GM06990 (cell line): ENCODE results near the gene CNKSR2.

Experiments used
- DNase-seq: peaks from one replicate; pipeline ENCODE4 v3.0.0-alpha.2; 2011; ENCODE audit not compliant: insufficient read length; ENCODE audit errors: extremely low read depth
- H3K27me3 ChIP-seq: replicated peaks from 2 replicates; pipeline ENCODE4 v1.6.0; 2011; ENCODE audit warnings: low read length; ENCODE audit not compliant: control insufficient read depth, insufficient read depth
- H3K36me3 ChIP-seq: 2 replicates; pipeline ENCODE4 v1.5.1; 2011; ENCODE audit warnings: low read length; ENCODE audit not compliant: control insufficient read depth, insufficient read depth
- H3K4me3 ChIP-seq: replicated peaks from 2 replicates; pipeline ENCODE4 v1.5.1; 2011; ENCODE audit warnings: low read depth, mild to moderate bottlenecking, control low read depth, low read length
- CTCF ChIP-seq: IDR thresholded peaks from 2 replicates; pipeline ENCODE4 v1.5.1; 2011; ENCODE audit warnings: low read length, control low read depth, mild to moderate bottlenecking, inconsistent platforms; ENCODE audit not compliant: insufficient read depth, poor library complexity, severe bottlenecking

Gene CNKSR2

GRCh38 chrX:21374163-21374993, at the start of gene CNKSR2:
Gene CNKSR2 (plus strand): TSS chrX:21374418. CDS start chrX:21374898, 480 bp downstream.
- Histone ChIP-seq H3K36me3 (no peaks in the 10 kb centered on the region), H3K4me3 (peak within 1 kb of the TSS; percentile 53), H3K27me3 (no peaks in the 10 kb centered on the region)
- TF ChIP-seq CTCF: no peak
- peak; percentile 18 for DNase-seq

GRCh38 chrX:21354725-21355124, 19.5 kb upstream of the CNKSR2 start:
- peak; percentile 11 for TF ChIP-seq CTCF
- H3K4me3 ChIP-seq: no peak overlapping the region
- no peaks in the 10 kb centered on the region for H3K27me3 ChIP-seq
- DNase-seq: no peak
- H3K36me3 ChIP-seq: no peaks in the 10 kb centered on the region

GRCh38 chrX:21355831-21356230, 18.4 kb upstream of the CNKSR2 start:
- TF ChIP-seq CTCF: no peak
- Histone ChIP-seq H3K27me3 (no peaks in the 10 kb centered on the region), H3K4me3 (no peak overlapping the region), H3K36me3 (no peaks in the 10 kb centered on the region)
- no peak for DNase-seq

- Histone ChIP-seq H3K4me3 (no peak overlapping the region), H3K27me3 (no peaks in the 10 kb centered on the region), H3K36me3 (no peaks in the 10 kb centered on the region)
- no peak for DNase-seq
- no peak for TF ChIP-seq CTCF
Measured at GRCh38 chrX:21369613-21370012, 4.6 kb upstream of the CNKSR2 start.

GRCh38 chrX:21373001-21373400, 1.2 kb upstream of the CNKSR2 start:
- Histone ChIP-seq H3K4me3 (no peak overlapping the region), H3K36me3 (no peaks in the 10 kb centered on the region), H3K27me3 (no peaks in the 10 kb centered on the region)
- no peak for TF ChIP-seq CTCF
- DNase-seq: no peak
